H7 (cell line): Measurements from ENCODE around the gene EDIL3. TPM values are rescaled to one million over a fixed set of nuclear protein-coding genes. Genes with fewer than 3 reads are reported as not detected.

Experiments
- DNase-seq: peaks from one replicate; pipeline ENCODE4 v3.0.0; 2012
- H3K27me3 ChIP-seq: 2 replicates; pipeline ENCODE4 v1.6.0; 2011; ENCODE audit warnings: mild to moderate bottlenecking, low read length; ENCODE audit not compliant: control insufficient read depth, insufficient read depth
- H3K36me3 ChIP-seq: replicated peaks from 2 replicates; pipeline ENCODE4 v1.5.1; 2011; ENCODE audit warnings: low read length; ENCODE audit not compliant: control insufficient read depth, insufficient read depth
- H3K4me3 ChIP-seq: 2 replicates; pipeline ENCODE4 v1.5.1; 2011; ENCODE audit warnings: low read depth, mild to moderate bottlenecking, control low read depth, low read length, moderate library complexity; ENCODE audit not compliant: insufficient read depth
- total RNA-seq: library from RNA; depleted of rRNA; stranded (reverse); fragments of >200 nt; shearing (Covaris generic); gene quantifications from 2 replicates; pipeline ENCODE4 v1.2.3, GENCODE V29; 2014; rRNA removed

EDIL3 gene
- total RNA-seq = 46.0 and 71.3 TPM in 2 replicates

- peak within 1 kb of the TSS; percentile 93 for H3K4me3 ChIP-seq
- peaks cover 1% of the 10 kb centered on the region; the same call in 1 of the 2 replicates for H3K36me3 ChIP-seq
- peak; percentile 66 for DNase-seq
- H3K27me3 ChIP-seq = peaks cover 3% of the 10 kb centered on the region; the same call in 1 of the 2 replicates
Measured at GRCh38 chr5:84384604-84385575, at the start of gene EDIL3. Gene EDIL3 (minus strand): TSS chr5:84384880. CDS start chr5:84384374, 506 bp downstream.

- no peak for DNase-seq
- H3K4me3 ChIP-seq = no peak overlapping the region
Measured at GRCh38 chr5:84433461-84433860, 48.8 kb upstream of the EDIL3 start.

GRCh38 chr5:84430863-84431663 is 46.4 kb upstream of the EDIL3 start:
- Histone ChIP-seq H3K4me3 (no peak overlapping the region), H3K36me3 (no peaks in the 10 kb centered on the region), H3K27me3 (no peaks in the 10 kb centered on the region)
- no peak for DNase-seq

More at GRCh38 chr5:84433461-84433860, 48.8 kb upstream of the EDIL3 start:
- H3K36me3 ChIP-seq = no peaks in the 10 kb centered on the region
- H3K27me3 ChIP-seq = no peaks in the 10 kb centered on the region

- no peaks in the 10 kb centered on the region for H3K36me3 ChIP-seq
- DNase-seq = no peak
- no peaks in the 10 kb centered on the region for H3K27me3 ChIP-seq
- H3K4me3 ChIP-seq = no peak overlapping the region
Measured at GRCh38 chr5:84430079-84430478, 45.4 kb upstream of the EDIL3 start.

GRCh38 chr5:84425365-84425881 is 40.7 kb upstream of the EDIL3 start:
- no peaks in the 10 kb centered on the region for H3K36me3 ChIP-seq
- DNase-seq = no peak

GRCh38 chr5:84419742-84420141 is 35.1 kb upstream of the EDIL3 start:
- Histone ChIP-seq H3K27me3 (no peaks in the 10 kb centered on the region), H3K4me3 (no peak overlapping the region), H3K36me3 (no peaks in the 10 kb centered on the region)
- DNase-seq = no peak

More at GRCh38 chr5:84425365-84425881, 40.7 kb upstream of the EDIL3 start:
- H3K27me3 ChIP-seq = no peaks in the 10 kb centered on the region
- H3K4me3 ChIP-seq = no peak overlapping the region

- no peak for DNase-seq
- Histone ChIP-seq H3K36me3 (no peaks in the 10 kb centered on the region), H3K4me3 (no peak overlapping the region), H3K27me3 (no peaks in the 10 kb centered on the region)
Measured at GRCh38 chr5:84411832-84412605, 27.3 kb upstream of the EDIL3 start.

GRCh38 chr5:84406111-84406510 is 21.4 kb upstream of the EDIL3 start:
- no peak for DNase-seq
- no peaks in the 10 kb centered on the region for H3K27me3 ChIP-seq

GRCh38 chr5:84403773-84404172 is 19.1 kb upstream of the EDIL3 start:
- no peaks in the 10 kb centered on the region for H3K27me3 ChIP-seq
- DNase-seq = no peak
- H3K4me3 ChIP-seq = no peak overlapping the region
- H3K36me3 ChIP-seq = no peaks in the 10 kb centered on the region

More at GRCh38 chr5:84406111-84406510, 21.4 kb upstream of the EDIL3 start:
- Histone ChIP-seq H3K4me3 (no peak overlapping the region), H3K36me3 (no peaks in the 10 kb centered on the region)

- Histone ChIP-seq H3K36me3 (no peaks in the 10 kb centered on the region), H3K27me3 (no peaks in the 10 kb centered on the region), H3K4me3 (no peak overlapping the region)
- DNase-seq = no peak
Measured at GRCh38 chr5:84397385-84397784, 12.7 kb upstream of the EDIL3 start.

GRCh38 chr5:84393969-84394368 is 9.3 kb upstream of the EDIL3 start:
- Histone ChIP-seq H3K27me3 (no peaks in the 10 kb centered on the region), H3K36me3 (no peaks in the 10 kb centered on the region; the same call in 1 of the 2 replicates), H3K4me3 (no peak overlapping the region)
- no peak for DNase-seq

GRCh38 chr5:84392836-84393235 is 8.2 kb upstream of the EDIL3 start:
- no peaks in the 10 kb centered on the region for H3K27me3 ChIP-seq
- H3K4me3 ChIP-seq = no peak overlapping the region
- DNase-seq = no peak
- peaks cover under 1% of the 10 kb centered on the region; the same call in 1 of the 2 replicates for H3K36me3 ChIP-seq

- Histone ChIP-seq H3K27me3 (peaks cover 3% of the 10 kb centered on the region; the same call in 1 of the 2 replicates), H3K36me3 (peaks cover 1% of the 10 kb centered on the region; the same call in 1 of the 2 replicates), H3K4me3 (peak overlapping the region; percentile 93)
- no peak for DNase-seq
Measured at GRCh38 chr5:84385705-84386104, 1.0 kb upstream of the EDIL3 start.
